Fibroblast of pulmonary artery (primary cell): ENCODE measurements around the gene OVOL1.

Experiments
- DNase-seq: peaks from one replicate; pipeline ENCODE4 v3.0.0-alpha.2; 2010; ENCODE audit warnings: low read depth
- H3K4me3 ChIP-seq: replicated peaks from 2 replicates; pipeline ENCODE4 v1.5.1; 2011; ENCODE audit warnings: low read depth, mild to moderate bottlenecking, control low read depth, low read length, moderate library complexity
- CTCF ChIP-seq: IDR thresholded peaks from 2 replicates; pipeline ENCODE4 v1.5.1; 2011; ENCODE audit warnings: mild to moderate bottlenecking, control low read depth, low read length, inconsistent platforms; ENCODE audit errors: missing control alignments

Gene OVOL1

GRCh38 chr11:65786786-65787636 lies at the start of gene OVOL1:
TSS of gene OVOL1 (plus strand) at chr11:65787063. CDS start at chr11:65787374, 311 bp downstream.
- no peak for DNase-seq
- H3K4me3 ChIP-seq = no peak within 1 kb of the TSS
- no peak for TF ChIP-seq CTCF

- H3K4me3 ChIP-seq = no peak overlapping the region
- TF ChIP-seq CTCF = no peak
- no peak for DNase-seq
Observed at GRCh38 chr11:65739022-65739421, 47.8 kb upstream of the OVOL1 start.

- no peak for TF ChIP-seq CTCF
- no peak overlapping the region for H3K4me3 ChIP-seq
- DNase-seq = no peak
Observed at GRCh38 chr11:65741185-65741584, 45.7 kb upstream of the OVOL1 start.

- TF ChIP-seq CTCF = no peak
- no peak overlapping the region for H3K4me3 ChIP-seq
Observed at GRCh38 chr11:65742353-65742752, 44.5 kb upstream of the OVOL1 start.

GRCh38 chr11:65743681-65744025 lies 43.2 kb upstream of the OVOL1 start:
- H3K4me3 ChIP-seq = no peak overlapping the region
- no peak for DNase-seq
- no peak for TF ChIP-seq CTCF

More at GRCh38 chr11:65742353-65742752, 44.5 kb upstream of the OVOL1 start:
- no peak for DNase-seq

GRCh38 chr11:65744026-65744698 lies 42.7 kb upstream of the OVOL1 start:
- DNase-seq = peak; percentile 39
- H3K4me3 ChIP-seq = no peak overlapping the region
- peak; percentile 27 for TF ChIP-seq CTCF

GRCh38 chr11:65744699-65745042 lies 42.2 kb upstream of the OVOL1 start:
- H3K4me3 ChIP-seq = no peak overlapping the region
- TF ChIP-seq CTCF = no peak
- DNase-seq = no peak
